Stimulated activated CD4-positive, alpha-beta T cell treated with anti-CD3 and anti-CD28 coated beads, TNF-alpha, amount 100 ng/mL, for 48 hours (primary cell): ENCODE data around the gene THRB.
A peak's percentile ranks its signal among the peaks of the same experiment; 100 is the strongest.

Experiments used
- DNase-seq, 3 donors: peaks; one replicate each; pipeline ENCODE4 v3.0.0-alpha.2; 2020; ENCODE audit warnings: low read depth in 3 of 3

Gene THRB

DNA sequence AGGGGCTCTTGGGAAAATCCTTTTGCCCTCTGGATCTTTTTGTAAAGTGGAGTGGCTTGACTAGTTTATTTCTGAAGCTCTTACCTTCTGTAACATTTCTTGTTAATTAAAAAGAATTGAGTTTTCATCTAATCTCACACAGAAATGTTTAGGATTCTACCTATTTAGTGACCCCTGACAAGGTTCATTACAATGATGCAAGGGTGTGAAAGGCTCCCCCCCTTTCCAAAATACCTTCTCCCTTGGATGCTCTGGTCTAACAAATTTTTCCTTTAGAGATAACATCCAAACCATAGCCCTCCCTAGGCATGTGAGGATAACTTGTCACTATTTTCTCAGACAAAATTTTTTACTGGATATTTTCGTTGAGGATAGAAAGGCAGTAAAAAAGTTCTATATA is 223.9 kb downstream of the THRB start:
- DNase-seq = no peak

DNA sequence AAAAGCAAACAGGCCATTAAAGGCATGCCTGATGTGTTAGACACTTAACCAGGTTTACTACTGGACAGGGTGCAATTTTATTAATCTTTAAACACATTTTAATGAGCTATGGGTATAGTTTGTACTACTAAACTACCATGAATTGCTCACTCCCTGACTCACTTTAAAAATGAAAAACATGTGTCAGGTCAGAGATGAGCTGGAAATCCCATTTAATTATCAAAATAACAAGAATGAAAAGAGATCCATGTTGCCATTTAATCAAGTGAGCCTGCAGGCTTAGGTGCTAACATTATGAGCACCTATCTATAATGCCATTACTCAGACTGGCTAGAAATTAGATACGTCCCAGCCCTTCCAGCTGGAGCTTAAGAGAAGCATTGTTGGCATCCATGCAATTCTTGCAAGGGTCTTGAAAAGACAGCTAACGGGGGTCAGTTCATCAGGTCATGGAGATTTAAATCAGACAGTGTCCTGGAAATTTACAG is 224.4 kb downstream of the THRB start:
- no peak for DNase-seq

DNA sequence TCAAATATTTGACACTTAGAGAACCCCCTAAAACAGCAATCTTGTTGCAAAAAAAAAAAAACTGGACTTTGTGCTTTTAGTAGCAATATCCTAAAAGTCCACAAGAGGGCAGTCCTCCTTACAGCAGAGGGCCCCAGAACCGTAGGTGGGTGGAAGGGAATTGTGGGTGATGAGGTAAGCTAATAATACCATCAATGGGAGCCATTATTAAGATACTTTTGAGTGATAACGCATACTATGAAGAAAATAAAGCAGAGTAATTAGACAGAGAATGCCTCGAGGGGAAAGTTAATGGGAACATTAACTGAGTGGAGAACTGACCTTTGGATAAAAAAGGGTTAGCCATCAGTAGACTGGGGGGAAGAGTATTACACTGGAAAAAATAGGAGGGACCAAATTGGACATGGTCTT is 229.9 kb downstream of the THRB start:
- DNase-seq = no peak

DNA sequence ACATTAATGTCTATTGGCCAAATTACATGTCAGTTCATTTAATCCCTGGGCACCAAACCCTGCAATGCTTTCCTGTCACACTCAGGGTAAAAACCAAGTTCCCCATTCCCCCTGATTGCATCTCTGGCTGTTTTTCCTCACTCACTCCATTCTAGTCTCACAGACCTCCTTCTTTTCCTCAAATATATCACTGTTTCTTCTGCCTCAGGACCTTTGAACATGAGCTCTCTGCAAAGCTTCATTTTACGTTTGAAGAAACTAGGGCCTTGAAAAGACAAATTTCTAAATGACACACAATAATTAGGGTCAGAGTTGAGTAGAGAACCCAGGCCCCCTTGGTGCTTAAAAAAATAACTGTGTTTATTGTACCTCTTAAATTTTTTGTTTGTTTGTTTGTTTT is 230.6 kb downstream of the THRB start:
- DNase-seq = no peak

DNA sequence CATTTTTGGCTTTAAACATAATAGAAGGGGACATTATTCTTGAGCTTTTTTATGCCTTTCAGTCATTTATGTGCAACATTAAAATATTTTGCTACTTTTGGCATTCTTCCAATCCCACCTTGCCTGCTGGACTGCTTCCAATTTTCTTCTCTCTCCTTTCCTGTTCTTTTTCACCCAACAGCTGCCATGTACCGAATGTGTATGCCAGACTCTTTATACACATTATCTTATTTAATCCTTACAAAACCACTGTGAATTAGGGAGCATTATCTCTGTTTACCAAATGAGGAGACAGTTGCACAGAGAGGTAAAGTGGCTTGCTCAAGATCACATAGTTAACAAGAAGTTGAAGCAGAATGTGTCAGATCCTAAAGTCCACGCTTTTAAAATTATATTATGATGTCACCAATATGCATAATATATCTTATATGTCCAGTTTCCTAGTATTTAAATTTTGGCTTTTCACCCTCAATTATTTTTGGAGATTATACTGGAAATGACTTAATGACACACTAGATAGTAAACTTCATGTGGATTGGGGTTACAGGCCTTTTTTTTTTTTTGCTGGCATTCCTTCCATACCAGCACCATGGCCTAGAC is 231.5 kb downstream of the THRB start:
- DNase-seq = no peak

DNA sequence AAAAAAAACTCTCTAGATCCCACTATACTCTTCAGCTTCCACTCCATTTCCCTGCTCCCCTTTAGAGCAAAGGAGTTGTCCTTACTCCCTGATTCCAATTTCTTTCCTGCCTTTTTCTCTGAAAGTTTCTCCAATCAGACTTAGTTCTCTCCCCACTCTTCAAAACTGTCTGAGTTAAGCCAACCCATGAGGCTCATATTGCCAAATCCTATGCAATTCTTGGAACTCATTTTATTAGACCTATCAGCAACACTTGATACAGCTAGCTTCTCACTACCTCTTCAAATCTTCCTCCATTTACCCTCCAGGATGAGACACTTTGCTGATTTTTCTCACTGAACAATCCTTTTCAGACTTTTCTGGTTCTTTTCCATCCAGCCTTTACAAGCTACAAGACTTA is 233.1 kb downstream of the THRB start:
- DNase-seq = no peak

DNA sequence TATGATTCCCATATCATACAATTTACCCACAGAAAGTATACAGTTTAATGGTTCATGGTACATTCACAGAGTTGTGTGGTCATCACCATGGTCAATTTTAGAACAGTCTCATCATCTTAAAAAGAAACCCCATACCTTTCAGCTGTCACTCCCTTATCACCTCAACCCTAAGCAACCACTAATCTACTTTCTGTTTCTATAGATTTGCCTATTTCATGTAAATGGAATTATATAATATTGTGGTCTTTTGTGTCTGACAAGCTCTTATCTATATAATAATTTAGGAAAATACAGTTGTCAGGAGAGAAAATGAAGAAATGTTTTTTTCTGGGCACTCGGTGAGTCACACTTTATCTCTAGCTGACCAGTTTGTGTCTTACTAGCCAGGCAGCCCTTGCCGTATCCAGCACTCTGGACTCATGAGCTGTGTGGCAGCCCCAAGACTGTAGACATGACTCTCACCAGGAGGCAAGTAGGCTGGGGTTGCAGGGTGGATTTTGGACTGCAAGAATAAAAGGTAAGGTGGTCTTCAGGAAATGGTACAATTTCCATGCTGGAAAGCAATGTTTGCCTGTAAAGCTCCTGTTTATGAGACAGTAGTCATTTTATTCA is 234.6 kb downstream of the THRB start:
- no peak for DNase-seq

DNA sequence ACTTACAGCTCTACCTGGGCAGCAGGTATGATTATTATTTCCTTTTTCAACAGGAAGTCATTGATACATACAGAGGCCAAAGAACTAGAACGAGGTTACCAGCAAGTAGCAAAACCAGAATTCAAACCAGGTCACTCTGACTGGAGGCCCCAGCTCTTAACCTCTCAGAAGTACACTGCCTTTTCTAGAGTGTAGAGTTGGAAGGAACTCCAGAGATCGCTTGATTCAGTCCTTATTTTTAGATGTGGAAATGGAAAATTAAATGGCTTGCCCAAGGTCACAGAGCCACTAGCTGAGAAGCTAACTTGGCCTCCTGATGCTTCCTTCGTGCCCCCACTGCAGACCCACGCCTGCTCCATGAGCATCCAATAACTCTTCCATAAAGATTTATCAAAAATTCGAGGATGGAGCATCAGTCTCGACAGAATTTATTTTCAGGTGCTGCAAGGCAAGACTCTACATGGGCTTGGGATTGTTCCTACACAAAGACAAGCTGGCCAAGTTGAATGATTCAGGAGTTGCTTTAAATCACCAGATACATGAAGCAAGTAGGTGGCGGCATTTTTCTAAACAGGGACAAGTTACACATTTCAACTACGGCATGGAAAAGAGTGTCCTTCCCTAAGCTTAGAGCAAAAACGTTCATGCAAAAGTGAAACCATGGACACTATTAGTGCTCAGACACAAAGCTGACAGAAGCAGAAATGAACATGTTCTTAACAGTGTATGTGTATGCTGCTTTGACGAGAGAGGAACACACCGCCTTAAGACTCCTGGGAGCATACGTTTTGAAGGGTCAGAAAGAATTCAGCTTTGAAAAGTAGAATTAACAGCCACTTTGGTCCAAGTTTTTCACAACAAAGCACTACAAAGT is 235.7 kb downstream of the THRB start:
- no peak for DNase-seq

DNA sequence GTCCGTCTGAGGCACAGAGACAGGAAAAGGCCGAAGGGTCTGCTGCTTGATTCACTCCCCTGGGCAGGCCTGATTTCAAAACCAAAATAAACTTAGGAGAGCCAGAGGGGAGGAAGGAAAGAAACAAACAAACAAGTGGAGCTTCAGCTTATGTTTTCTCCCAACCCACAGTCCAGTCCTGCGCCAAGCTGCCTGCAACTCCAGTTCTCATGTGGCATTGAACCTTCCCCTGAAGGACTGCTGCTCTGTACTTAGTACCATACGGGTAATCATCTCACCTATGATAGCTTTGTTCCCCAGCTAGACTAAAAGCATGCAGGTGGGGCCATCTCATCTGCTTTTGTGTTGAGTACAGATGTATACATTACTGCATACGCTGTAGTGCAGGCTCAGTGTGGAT is 236.4 kb downstream of the THRB start:
- DNase-seq = no peak

DNA sequence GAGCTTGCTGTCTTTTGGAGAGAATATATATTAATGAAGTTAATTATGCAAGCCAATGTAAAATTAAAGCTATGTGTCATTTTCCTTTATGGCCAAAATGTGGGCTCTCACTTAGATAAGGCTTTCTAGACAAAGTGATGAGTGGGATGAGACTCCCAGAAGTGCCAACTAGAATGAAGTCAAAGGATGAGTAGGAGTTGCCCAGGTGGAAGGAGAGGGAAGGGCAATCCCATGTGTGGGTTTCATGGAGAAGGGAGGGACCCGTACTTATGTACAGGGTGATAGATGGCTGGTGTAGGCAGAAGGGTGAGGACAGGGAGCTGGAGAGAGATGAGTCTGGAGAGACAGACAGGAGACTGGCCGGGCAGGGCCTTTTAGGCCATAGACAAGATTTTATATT is 239.2 kb downstream of the THRB start:
- DNase-seq = no peak

DNA sequence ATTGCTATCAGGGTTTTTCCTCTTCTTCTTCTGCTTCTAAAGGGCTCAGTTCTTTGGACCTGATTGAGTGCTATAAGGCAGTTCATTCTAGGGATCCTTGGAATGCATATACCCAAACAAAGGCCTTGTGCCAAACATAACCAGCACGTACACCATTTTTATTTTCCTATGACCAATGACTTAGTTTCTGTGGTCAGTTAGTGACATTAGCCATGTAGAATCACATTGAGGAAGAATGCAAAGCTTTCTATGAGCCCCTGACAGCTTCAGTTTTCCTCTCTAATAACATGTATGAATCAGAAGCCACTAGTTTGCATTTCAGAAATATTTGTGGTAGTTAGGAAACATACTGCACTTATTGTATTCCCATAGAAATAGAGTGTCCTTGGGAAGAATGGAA is 240.0 kb downstream of the THRB start:
- no peak for DNase-seq

DNA sequence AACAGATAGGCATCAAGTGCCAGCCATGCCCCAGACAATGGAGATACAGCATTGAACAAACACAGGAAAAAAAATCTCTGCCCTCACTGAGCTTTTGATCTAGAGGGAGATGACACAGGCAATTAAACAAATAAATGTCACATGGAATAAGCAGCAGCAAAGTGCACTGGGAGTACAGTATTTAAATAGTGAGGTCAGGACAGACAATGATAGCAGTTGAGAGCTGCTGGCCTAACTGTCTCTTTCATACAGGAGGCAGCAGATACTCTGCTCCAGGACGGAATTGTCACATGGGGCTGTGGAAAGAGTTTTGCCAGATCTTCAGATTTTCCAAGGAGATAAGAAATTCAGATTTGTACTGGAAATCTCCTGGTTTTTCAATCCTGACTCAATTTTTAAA is 241.3 kb downstream of the THRB start:
- no peak for DNase-seq

DNA sequence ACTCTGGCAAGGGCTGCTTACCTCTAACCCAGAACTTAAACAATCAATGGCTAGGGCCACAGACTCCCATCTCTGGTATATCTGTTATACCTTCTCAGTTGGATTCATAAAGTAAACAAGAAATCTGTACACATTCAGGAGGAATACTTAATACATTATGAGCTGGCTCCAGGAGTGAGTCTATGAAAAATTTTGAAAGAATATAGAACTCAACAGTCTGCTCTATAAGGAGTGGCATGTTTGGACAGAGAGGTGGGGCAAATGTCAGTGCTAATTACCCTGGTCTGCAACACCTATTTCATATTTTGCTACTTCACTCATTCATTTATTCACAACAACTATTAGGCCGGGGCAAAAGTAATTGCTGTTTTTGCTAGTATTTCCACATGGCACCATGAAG is 245.1 kb downstream of the THRB start:
- no peak for DNase-seq

DNA sequence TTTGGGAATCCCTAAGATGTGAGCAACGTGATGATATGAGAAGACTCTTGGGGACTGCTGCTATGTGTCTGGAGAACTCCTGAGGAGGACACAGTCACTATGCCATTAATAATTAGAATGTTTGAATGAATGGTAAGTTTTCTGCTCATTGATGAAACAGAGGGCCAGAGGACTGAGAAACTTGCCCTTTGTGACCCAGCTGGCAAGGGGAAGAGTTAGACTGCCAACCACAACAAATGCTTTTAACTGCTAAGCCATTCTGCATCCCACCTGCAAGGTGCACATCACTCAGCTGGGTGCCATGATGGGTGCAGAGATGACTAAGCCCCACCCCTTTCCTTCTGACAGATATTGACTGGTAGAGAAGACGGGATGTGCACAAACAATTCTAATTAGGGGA is 249.6 kb downstream of the THRB start:
- no peak for DNase-seq

DNA sequence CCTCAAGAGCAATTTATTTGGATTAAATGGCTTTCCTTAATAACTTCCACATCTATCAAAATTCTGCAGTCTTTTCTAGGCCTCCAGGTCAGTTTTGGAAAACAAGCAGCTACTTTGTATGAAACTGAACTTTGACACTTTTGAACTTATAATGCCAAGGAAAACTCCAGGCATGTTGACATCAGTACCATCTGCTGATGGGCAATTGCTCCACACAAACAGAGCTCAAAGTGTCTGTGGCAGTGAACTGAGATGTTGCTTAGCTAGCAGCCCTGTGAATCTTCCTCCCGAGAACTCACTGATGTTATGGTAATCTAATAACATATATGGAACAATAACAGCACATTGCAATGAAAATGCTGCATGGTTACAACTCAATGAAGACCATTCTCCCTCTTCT is 250.2 kb downstream of the THRB start:
- DNase-seq = no peak

DNA sequence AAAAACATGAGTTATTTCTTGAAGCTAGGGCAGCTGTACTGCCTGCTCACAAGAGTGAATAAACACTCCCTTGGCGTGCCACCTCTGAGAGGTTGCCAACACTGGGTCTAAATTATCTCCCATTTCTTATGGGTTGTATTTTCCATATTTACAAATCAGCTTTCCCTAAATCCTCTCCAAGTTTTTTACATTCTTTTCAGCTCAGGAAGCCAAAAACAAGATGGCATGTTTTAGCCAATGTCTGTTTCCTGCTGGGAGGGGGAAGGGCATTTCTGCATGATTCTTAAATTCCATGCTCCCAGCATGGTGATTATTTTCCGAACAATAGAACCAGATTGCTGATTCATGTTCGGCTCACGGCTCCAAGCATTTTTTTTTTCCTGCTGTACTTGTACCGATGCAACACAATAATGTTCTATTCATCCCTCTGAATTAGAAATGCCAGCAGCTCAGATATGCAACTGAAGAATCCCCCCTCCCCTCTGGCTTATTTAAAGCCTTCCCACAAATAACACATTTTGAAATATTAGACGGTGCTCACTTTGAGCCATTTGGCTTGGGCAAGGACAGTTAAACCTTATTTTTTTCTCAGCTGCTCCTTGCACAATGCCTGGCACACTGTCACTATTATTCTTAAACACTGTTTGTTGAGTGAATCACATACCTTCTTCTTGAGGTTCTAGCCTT is 252.5 kb downstream of the THRB start:
- DNase-seq = no peak

DNA sequence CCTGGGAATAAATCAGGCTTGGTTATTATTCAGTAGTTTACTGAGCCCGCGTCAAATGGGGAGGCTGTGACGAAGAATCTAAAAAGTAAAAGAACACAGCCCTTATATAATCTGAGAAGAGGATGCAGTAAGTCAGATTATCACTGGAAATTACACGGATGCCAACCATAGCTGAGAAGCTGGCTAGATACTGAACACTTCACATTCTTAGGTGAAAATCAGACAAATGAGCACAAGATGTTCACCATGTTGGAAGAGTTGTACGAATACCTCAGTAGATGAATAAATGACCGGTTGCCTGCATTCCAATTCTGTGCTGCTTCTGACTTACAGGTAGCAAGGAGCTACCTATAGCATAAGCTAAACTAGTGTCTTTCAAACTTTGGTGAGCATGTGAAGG is 254.3 kb downstream of the THRB start:
- DNase-seq = no peak

DNA sequence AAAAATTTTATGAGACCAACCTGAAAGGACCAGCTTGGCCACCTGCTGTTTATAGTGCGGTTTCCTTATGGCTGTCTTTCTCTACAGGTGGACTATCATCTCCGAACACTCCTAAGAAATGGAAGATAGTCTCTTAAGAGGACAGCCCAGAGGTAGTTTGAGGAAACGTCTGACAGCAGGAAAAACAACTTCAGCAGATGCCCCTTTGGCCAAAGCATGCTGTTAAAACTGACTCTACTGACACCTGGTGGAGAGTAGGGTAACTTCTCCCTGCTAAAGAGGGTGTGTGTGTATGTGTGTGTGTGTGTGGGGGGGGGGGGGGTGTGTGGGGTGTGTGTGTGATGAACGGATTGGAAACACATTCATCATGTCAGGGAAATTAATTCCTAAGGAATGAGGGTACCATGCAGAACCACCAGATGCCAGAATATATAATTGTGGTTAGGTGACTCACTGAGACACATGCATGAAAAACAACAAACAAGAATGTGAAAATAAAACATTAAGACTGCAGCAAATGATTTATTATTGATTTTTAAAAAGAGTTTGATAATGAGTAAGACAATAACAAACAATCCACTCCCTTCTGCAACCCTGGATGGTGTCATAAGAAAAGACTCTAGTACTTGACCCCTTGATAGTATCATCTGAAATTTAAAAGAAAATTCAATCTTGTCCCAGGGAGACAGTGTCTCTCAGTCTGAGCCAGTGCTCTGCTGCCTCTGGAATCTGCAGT is 256.5 kb downstream of the THRB start:
- peak in 1 of 3 donors; percentile 15 for DNase-seq

DNA sequence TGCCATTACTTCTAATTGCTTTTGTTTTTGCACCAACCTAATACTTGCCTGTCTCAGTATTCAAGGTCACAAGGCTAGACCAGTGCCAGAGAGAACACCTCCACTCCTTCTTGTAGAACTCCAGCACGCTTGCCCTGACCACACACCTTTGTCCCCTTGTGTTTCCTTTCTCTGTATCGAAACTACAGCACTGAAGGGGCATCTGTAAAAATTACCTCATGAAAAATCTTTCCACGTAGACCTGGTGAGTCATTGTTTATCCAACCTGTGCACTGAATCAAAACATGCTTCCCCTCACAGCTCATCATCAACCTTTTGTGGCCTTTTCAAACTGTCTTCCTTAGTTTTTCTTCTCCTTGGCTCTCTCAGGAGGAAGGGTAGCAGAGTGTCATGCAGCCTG is 259.5 kb downstream of the THRB start:
- DNase-seq = no peak

DNA sequence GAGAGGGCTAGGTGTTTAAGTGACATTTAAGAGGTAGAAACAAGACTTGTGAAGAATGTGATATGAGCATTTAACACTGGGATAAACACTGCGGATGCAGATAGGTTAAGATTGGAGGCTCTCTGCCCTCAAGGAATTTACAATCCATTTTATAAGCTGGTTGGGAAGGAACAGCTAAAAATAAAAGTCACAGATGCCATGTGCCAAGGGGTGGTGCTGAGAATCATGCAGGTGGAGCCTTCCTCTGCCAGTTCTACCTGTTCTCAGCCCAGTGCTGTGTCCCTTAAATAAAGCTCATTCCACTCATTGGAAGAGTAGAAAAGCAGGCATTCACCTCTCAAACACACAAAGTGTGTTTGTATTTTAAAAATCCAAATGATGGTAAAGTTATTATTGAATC is 261.9 kb downstream of the THRB start:
- DNase-seq = no peak

DNA sequence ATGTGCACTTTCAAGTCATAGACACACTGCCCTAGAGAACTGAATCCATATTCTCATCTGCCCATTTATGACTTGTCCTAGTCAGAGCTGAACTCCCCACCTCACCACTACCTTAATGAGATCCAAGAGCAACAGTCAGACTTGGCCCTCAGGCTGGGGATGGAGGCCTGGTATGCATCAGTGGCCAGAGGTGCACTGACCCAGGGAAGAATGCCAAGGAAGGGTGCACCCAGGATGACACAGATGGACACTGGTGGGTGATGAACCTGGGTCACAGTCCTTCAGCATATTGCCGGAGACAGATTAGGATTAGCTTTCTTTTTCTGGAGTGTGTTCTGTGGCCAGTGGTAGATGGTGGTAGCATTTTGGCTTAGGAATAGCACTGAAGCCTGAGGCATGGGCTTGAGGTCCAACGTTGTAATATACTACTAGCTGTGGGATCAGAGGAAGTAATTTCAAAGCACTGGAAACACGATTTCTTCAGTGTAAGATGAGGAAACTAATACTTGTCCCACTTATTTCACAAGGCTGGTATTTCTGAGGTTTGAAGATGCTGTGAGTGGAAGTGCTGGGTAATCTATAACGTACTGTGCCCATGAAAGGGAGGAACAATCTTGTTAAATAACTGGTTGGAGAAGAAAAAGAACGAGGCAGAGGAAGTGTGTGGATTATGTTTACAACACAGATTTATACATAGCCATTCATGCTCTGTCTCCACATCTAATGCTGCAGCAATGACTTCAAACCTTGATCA is 265.0 kb downstream of the THRB start:
- no peak for DNase-seq
